ENCODE measurements around the gene WDR33.

DNA sequence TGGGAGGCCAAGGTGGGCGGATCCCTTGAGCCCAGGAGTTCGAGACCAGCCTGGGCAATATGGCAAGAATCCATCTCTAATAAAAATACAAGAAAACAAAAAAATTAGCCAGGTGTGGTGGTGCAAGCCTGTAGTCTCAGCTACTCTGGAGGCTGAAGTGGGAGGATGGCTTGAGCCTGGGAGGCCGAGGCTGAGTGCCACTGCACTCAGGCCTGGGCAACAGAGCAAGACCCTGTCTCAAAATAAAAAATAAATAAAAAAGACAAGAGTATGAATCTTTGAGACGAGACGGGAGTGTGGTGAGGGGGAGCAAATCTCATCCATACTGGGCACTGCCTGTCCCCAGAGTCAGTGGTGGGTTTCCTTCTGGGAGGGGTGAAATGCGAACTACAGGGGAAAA, 152.8 kb downstream of the WDR33 start:
- TF ChIP-seq, protein P1, sequence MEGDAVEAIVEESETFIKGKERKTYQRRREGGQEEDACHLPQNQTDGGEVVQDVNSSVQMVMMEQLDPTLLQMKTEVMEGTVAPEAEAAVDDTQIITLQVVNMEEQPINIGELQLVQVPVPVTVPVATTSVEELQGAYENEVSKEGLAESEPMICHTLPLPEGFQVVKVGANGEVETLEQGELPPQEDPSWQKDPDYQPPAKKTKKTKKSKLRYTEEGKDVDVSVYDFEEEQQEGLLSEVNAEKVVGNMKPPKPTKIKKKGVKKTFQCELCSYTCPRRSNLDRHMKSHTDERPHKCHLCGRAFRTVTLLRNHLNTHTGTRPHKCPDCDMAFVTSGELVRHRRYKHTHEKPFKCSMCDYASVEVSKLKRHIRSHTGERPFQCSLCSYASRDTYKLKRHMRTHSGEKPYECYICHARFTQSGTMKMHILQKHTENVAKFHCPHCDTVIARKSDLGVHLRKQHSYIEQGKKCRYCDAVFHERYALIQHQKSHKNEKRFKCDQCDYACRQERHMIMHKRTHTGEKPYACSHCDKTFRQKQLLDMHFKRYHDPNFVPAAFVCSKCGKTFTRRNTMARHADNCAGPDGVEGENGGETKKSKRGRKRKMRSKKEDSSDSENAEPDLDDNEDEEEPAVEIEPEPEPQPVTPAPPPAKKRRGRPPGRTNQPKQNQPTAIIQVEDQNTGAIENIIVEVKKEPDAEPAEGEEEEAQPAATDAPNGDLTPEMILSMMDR (conservative IDR thresholded peaks at IDR 0.05; ENCODE audit: low read length), result no peak
- no peak for TF ChIP-seq EZH2phosphoT487 (IDR thresholded peaks at IDR 0.05; ENCODE audit: borderline replicate concordance, low read depth, low read length)

Measured in OCI-LY7 (cell line).